ENCODE measurements around the gene CD79B.
"Not testable (repeated sequence)": the region's sequence is repeated elsewhere in the genome, so short reads cannot be mapped to it uniquely, and the experiment has no call there.

CD79B gene

DNA sequence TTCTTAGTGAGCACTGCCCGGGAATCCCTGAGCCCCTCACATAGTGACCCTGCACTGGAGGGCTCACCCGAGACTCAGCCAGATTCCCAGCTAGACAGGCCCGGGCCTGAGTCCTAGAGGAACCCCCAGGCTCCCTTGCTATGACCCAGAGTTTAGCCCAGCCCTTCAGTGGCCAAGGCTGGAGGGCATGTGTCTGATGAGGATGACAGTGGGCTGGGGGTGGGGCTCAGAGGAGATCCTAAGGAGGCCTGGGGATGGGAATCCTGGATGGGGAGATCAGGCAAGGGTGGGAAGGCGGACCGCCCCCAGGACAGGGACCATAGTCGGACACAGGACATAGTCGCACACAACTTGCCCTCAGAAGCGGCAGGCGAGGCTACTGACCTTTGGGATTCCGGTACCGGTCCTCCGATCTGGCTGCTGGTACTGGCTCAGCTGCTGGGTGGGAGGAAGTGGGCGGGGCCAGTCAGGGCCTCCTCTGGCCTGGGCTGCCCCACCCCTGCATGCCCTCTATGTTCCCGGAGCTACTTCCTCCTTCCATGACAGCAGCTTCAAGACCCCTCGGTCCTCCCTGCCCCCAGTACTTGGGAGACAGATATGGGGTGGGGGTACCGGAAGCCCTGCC lies 1.1 kb downstream of the CD79B start:
- DNase-seq = peak; percentile 59

DNA sequence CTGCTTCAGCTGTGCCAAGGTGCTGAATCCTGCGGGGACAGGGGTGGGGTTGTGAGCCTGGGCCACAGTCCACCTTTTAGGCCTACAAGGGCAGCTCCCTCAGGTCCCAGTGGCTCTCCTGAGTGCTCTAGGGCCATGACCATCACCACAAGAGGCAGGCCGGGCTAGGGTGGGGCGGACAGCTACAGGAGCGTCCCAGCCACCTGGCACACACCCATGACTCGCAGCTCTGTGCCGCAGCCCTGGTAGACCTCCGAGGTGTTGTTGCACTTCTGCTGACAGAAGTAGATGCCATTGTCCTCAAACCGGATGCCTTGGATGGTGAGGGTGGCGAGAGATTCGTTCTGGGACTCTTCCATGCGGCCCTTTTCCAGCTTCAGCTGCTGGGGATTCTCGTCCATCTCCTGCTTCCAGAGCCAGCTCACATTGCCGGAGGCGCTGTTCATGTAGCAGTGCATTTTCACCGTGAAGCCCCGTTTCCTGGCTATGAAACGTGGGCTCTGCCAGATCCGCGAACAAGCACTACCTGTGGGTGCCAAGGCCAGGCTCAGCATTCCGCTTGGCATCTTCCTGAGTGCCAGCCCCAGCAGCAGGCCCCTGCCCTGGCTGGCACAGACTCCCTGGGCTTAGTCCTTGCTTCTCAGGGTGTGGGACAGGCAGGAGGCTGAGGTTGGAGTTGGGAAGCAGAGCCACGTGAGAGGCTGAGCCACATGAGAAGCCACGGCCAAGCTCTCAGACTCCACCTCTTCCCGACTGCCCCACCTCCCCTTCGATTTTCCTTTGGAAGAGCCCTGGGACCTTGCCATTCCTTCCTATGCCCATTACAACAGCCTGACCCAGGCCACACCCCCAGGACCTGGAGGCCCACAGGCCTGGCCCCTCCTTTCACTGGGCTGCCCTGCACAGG lies 2.0 kb downstream of the CD79B start:
- DNase-seq = no peak

DNA sequence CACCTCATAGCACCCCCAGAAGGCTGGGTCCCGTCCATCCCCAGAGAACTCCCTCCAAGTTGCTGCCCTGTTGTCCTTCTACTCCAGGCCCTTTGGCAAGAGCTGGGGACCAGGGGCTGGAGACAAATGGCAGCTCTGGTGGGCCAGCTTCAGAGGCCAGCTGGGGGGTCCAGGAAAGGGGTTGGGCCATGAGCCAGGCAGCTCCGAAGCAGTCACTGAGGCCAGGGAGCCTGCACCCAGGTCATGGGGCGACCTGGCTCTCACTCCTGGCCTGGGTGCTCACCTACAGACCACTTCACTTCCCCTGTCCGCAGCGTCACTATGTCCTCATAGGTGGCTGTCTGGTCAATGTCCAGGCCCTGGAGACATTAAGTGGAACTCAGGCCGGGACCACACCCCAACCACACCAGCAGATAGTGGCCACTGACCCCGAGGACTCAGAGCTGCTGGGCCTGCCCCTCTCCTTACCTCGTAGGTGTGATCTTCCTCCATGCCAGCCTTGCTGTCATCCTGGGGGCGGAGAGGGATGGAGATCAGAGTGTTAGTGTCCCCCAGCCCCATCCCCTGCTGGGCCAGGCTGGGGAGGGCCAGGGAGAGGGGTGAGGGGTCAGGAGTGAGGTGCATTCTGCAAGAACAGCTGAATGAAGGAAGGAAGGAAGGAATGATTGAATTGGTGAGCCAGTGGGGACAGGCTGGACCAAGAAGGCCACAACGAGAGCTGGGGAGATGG lies 3.0 kb downstream of the CD79B start:
- no peak for DNase-seq

DNA sequence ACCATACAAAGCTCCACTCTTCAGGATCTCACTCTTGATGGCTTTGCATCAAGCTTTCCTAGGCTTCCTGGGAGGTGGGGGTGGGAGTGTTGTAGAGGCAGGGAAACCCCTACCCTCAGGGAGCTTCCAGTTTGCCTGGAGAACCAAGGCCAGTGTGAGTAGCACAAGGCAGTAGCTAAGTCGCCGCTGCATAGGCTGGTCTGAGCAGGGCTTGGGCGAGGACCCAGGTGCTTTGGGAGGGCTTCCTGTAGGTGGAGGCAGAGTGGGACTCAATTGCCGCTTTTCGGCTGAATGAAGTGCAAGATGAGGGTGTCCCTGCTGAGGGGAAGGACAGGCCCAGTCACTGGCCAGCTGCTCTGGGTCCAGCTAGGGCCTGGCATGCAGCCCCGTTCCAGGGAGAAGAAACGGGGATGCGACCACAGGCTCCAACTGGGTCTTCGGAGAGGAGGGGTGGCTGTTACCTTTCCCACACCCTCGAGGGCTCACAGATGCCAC lies 3.9 kb downstream of the CD79B start:
- no peak for DNase-seq

DNA sequence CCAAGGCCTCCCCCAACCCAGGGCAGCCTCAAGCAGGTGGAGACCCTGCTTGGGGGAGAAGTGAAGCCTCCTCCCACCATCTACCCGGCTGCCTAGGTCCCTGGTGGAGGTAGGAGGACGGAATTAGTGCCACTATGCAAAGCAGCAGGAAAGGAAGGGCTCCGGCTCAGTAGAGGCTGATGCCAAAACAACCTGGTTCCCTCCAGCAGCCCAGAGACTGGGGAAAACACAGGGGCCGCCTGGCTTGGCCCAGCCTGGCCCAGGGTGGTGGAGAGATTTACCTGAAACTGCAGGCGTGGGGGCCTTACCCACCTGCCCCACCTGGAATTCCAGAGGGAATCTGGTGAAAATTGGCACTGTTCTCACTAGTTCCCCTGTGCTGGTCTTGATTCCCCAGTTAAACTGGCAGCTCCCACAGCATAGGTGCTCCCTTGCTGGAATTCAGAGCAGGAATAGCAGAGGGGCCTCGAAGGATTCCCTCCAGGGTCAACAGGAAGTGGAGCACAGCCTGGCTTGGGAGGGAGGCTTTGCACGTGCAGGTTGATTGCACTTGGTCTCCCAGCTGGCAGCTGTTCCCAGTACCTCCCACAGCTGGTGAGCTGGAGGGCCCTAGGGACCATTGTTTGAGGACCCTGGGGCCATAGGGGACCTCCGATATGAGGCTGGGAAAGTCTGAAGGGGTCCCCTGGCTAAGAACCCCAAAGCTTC lies 4.5 kb downstream of the CD79B start:
- DNase-seq = no peak

DNA sequence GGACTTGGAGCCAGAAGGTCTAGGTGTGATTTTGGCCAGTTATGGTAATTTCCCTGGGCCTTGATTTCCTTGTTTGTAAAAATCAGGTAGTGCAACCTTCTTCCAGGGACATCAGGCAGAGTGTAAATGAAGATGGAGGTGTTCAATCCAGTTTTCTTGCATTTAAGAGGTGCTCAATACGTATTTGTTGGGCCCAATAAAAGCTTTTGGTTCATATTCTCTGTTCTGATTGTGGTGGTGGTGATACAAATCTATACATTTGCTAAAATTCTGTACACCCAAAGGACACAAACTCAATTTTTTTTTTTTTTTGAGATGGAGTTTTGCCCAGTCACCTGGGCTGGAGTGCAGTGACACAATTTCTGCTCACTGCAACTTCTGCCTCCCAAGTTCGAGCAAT lies 6.0 kb downstream of the CD79B start:
- no peak for DNase-seq

DNA sequence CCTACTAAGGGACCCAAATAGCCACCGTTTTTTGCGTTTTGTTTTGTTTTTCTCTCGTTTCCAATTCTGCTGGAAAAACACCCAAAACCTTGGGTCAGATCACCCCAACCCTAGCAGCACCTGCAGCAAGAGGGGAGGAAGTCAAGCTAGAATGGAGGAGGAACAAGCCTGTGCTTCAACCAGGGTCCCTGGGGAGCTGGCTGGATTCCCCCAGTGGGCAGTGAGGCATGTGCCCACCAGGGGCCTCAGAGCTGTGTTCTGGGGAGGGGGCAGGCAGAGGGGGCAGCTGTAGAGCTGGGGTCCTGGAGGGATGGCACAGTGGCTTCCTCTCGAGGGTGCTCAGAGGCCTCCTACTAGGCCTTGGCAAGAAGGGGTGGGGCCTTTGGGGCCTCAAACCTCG lies 6.5 kb downstream of the CD79B start:
- no peak for DNase-seq

DNA sequence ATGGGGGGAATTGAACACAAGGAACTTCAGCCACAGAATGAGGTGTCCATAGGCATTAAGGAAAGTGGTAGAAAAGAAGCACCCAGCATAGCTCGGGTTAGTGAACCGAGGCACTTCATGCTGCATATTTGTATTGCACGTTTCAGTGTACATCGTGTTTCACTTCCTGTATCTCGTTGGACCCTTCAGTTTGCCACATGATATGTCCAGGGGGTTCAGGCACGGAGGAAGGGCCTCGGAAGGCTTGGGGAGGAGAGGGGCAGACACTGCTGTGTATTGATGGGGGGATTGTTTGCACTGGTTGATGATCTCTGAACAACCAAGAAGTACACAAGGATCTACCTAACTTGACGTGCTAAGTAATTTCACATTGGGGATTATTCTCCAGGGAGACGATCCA lies 9.7 kb downstream of the CD79B start:
- DNase-seq = not testable (repeated sequence)

DNA sequence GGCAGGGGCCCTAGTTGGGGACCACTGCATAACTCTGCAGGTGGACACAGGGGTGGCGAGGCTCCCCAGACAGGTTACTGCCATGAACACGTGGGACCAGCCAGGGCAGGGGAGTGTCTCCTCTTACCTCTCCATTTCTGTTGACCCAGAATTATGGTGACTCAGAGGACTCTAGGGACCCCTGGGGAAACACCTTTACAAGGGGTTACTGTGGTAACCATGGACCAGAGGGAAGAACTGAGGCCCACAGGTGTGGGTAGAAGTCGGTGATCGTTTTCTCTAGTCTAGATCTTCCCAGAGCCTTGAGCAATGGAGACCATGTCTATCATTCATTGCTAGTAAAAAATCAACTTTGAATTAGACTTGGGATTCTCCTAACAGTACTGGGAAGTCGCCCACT lies 11.4 kb downstream of the CD79B start:
- not testable (repeated sequence) for DNase-seq

DNA sequence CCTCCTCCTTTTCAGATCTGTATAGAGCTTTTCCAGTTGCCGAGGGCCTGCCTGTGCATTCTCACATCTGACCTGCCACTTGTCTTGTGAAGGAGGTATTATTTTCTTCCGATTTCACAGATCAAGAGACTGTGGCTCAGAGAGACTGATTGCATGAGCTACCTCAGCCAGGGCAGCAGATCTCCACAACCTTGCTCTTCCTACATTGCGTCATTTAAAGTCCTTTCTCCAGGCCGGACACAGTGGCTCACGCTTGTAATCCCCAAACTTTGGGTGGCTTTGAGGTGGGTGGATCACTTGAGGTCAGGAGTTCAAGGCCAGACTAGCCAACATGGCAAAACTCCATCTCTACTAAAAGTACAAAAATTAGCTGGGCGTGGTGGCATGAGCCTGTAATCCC lies 12.1 kb downstream of the CD79B start:
- DNase-seq = not testable (repeated sequence)

DNA sequence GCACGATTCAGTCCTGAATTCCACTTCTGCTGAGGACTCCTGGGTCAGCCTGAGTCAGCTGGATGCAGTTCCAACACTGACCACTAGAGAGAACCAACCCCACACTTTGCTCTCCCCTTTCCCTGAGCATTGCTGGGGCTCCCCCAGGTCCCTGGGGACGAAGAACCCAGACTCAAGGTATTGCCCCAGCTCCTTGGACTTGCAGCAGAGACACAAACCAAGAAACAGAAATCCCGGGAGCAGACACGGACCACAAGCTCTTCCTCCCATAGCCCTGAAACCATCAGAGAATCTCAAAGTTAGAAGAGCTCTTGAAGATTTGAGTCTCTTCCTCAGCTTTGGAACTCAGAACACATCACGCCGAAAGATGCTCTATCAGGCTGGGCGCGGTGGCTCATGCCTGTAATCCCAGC lies 12.8 kb downstream of the CD79B start:
- DNase-seq = peak; percentile 62

DNA sequence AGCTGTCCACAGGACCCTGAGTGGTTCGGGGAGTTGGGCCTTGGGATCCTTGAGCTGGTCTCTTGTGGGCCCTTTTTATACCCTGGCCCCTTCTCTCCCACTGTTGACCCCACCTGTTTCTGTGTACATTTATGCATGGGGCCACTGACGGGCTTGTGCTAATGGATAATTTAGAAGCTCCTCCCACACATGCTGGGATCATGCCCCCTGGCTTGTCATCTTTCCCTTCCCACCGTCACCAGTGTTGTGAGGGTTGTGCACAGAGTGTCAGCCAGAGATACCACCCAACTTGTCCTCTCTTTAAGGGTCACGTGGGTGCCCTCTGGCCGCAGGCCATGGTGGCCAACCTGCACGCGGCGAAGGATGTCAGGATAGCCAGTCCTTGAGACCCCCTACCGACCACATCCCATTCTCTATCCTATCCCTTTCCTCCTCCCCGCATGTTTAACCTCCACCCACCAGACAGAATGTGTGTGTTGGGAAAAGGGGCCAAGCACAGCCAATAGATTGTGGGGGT lies 13.3 kb downstream of the CD79B start, which contains the start of gene GH1:
GH1 (minus strand) TSS at position 51 of the 517 bp plus-strand sequence. CDS start 63 bp downstream, outside the sequence.
- not testable (repeated sequence) for DNase-seq

DNA sequence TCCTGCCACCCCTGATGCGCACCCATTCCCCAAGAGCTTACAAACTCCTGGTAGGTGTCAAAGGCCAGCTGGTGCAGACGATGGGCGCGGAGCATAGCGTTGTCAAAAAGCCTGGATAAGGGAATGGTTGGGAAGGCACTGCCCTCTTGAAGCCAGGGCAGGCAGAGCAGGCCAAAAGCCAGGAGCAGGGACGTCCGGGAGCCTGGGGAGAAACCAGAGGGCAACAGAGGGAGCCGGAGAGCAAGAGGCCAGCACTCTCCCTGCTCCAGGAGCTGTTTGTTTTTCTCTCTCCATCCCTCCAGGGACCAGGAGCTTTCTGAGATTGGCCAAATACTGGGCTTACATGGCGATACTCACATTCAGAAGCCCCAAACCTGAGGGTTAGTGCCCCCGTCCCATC lies 13.8 kb downstream of the CD79B start:
- DNase-seq = no peak

DNA sequence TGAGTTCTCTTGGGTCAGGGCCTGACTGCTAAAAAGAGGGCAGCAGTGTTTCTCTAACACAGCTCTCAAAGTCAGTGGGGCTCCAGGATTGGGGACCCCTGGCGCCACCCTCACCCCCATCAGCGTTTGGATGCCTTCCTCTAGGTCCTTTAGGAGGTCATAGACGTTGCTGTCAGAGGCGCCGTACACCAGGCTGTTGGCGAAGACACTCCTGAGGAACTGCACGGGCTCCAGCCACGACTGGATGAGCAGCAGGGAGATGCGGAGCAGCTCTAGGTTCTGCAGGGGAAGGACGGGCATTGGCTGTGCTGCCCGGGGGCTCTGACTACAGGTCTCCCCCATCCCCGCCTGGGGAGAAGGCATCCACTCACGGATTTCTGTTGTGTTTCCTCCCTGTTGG lies 14.5 kb downstream of the CD79B start:
- no peak for DNase-seq

DNA sequence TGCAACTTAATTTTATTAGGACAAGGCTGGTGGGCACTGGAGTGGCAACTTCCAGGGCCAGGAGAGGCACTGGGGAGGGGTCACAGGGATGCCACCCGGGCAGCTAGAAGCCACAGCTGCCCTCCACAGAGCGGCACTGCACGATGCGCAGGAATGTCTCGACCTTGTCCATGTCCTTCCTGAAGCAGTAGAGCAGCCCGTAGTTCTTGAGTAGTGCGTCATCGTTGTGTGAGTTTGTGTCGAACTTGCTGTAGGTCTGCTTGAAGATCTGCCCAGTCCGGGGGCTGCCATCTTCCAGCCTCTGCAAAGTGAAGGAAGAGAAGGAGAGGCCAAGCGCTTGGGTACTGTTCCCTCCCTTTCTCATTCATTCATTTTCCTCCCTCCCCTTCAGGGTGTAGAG lies 14.9 kb downstream of the CD79B start:
- DNase-seq = not testable (repeated sequence)

DNA sequence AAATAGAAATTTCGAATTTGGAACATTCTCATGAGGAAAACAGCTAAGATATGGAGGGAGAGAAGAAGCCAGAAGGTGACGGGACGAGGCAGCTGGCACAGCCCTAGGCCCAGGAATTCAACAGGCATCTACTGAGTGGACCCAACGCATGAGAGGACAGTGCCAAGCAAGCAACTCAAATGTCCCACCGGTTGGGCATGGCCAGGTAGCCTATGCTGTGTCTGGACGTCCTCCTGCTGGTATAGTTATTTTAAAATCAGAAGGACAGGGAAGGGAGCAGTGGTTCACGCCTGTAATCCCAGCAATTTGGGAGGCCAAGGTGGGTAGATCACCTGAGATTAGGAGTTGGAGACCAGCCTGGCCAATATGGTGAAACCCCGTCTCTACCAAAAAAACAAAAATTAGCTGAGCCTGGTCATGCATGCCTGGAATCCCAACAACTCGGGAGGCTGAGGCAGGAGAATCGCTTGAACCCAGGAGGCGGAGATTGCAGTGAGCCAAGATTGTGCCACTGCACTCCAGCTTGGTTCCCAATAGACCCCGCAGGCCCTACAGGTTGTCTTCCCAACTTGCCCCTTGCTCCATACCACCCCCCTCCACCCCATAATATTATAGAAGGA lies 15.5 kb downstream of the CD79B start:
- no peak for DNase-seq

DNA sequence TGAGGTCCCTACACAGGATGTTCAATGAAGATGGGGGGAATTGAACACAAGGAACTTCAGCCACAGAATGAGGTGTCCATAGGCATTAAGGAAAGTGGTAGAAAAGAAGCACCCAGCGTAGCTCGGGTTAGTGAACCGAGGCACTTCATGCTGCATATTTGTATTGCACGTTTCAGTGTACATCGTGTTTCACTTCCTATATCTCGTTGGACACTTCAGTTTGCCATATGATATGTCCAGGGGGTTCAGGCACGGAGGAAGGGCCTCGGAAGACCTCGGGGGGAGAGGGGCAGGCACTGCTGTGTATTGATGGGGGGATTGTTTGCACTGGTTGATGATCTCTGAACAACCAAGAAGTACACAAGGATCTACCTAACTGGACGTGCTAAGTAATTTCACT lies 16.4 kb downstream of the CD79B start:
- DNase-seq = not testable (repeated sequence)

DNA sequence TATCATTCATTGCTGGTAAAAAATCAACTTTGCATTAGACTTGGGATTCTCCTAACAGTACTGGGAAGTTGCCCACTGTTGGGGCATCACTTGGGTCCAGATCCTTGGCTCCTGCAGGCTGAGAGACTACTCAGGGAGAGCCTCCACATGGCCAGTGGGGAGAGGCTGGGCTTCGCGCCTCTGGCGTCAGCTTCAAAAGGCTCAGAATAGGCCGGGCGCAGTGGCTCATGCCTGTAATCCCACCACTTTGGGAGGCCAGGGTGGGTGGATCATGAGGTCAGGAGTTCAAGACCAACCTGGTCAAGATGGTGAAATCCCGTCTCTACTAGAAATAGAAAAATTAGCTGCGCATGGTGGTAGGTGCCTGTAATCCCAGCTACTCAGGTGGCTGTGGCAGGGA lies 17.7 kb downstream of the CD79B start:
- no peak for DNase-seq

DNA sequence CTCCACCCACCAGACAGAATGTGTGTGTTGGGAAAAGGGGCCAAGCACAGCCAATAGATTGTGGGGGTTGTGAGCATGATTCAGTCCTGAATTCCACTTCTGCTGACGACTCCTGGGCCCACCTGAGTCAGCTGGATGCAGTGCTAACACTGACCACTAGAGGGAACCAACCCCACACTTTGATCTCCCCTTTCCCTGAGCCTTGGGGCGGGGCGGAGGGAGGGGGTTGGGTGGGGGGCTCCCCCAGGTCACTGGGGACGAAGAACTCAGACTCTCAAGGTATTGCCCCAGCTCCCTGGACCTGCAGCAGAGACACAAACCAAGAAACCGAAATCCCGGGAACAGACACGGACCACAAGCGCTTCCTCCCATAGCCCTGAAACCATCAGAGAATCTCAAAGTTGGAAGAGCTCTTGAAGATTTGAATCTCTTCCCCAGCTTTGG lies 20.5 kb downstream of the CD79B start:
- peak; percentile 64 for DNase-seq

DNA sequence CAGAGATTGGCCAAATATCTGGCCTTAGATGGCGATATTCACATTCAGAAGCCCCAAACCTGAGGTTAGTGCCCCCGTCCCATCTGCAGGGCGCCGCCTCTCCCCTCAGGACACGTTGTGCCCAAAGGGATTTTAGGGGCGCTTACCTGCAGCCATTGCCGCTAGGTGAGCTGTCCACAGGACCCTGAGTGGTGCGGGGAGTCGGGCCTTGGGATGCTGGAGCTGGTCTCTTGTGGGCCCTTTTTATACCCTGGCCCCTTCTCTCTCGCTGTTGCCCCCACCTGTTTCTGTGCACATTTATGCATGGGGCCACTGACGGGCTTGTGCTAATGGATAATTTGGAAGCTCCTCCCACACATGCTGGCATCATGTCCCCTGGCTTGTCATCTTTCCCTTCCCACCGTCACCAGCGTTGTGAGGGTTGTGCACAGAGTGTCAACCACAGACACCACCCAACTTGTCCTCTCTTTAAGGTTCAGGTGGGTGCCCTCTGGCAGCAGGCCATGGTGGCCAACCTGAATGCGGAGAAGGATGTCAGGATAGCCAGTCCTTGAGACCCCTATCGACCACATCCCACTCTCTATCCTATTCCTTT lies 21.0 kb downstream of the CD79B start, which contains the start of gene CSHL1:
CSHL1 (minus strand) TSS at position 218 of the 595 bp plus-strand sequence; CDS start at position 156, 62 bp downstream.
- DNase-seq = no peak

DNA sequence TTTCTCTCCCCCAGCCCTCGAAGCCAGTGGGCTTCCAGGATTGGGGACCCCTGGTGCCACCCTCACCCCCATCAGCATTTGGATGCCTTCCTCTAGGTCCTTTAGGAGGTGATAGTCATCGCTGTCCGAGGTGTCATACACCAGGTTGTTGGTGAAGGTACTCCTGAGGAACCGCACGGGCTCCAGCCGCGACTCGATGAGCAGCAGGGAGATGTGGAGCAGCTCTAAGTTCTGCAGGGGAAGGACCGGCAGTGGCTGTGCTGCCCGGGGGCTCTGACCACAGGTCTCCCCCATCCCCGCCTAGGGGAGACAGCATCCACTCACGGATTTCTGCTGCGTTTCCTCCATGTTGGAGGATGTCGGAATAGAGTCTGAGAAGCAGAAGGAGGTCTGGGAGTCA lies 22.0 kb downstream of the CD79B start:
- no peak for DNase-seq

All from stimulated activated CD4-positive, alpha-beta T cell treated with anti-CD3 and anti-CD28 coated beads, Interleukin-4, amount 100 ng/mL, for 1 hour (primary cell).